ENCODE measurements around the gene HSD11B2.

GRCh38 chr16:67451061-67451703 lies 20.3 kb downstream of the HSD11B2 start:
- TF ChIP-seq CTCF (IDR thresholded peaks at IDR 0.05) = no peak
- no peak for TF ChIP-seq POLR2A (IDR thresholded peaks at IDR 0.05)
